ENCODE measurements around the gene COX6A2. TPM values are rescaled to one million over a fixed set of nuclear protein-coding genes. Genes with fewer than 3 reads are reported as not detected.

The COX6A2 gene
- polyA plus RNA-seq, 1 experiment = not detected

GRCh38 chr16:31436221-31437045, 8.3 kb upstream of the COX6A2 start:
- no peaks in the 10 kb centered on the region for H3K27me3 ChIP-seq (ENCODE audit: control insufficient read depth, insufficient read depth, low read length)
- H3K4me3 ChIP-seq (ENCODE audit: low read depth, low read length) = no peak overlapping the region
- DNase-seq (ENCODE audit: low read depth) = no peak
- POLR2A ChIA-PET = no interaction called here
- CTCF ChIA-PET = no interaction called here
- no peak for TF ChIP-seq CTCF (IDR thresholded peaks at IDR 0.05; ENCODE audit: insufficient read depth, low read depth, low read length)
- no peaks in the 10 kb centered on the region for H3K36me3 ChIP-seq (ENCODE audit: control insufficient read depth, insufficient read depth, low read length)

GRCh38 chr16:31435341-31436220, 7.4 kb upstream of the COX6A2 start:
- Histone ChIP-seq H3K4me3 (ENCODE audit: low read depth, low read length) (no peak overlapping the region), H3K27me3 (ENCODE audit: control insufficient read depth, insufficient read depth, low read length) (no peaks in the 10 kb centered on the region), H3K36me3 (ENCODE audit: control insufficient read depth, insufficient read depth, low read length) (no peaks in the 10 kb centered on the region)
- DNase-seq (ENCODE audit: low read depth) = no peak
- ChIA-PET CTCF (interaction anchor here (0.7 kb wide), 1 partner anchor 291 kb away, joined by 3 read pairs; no protein-coding TSS in a partner anchor), POLR2A (no interaction called here)
- no peak for TF ChIP-seq CTCF (IDR thresholded peaks at IDR 0.05; ENCODE audit: insufficient read depth, low read depth, low read length)

- peaks cover 3% of the 10 kb centered on the region; the same call in 1 of the 2 replicates for H3K27me3 ChIP-seq (ENCODE audit: control insufficient read depth, insufficient read depth, low read length)
- H3K4me3 ChIP-seq (ENCODE audit: low read depth, low read length) = no peak overlapping the region
- no peaks in the 10 kb centered on the region for H3K36me3 ChIP-seq (ENCODE audit: control insufficient read depth, insufficient read depth, low read length)
- no peak for TF ChIP-seq CTCF (IDR thresholded peaks at IDR 0.05; ENCODE audit: insufficient read depth, low read depth, low read length)
- ChIA-PET POLR2A (no interaction called here), CTCF (interaction anchor here (0.7 to 1.3 kb wide), 3 partner anchors 9 to 21 kb away, joined by 3 read pairs; partner anchors contain the start of gene ZNF843)
- DNase-seq (ENCODE audit: low read depth) = no peak
Observed at GRCh38 chr16:31430380-31431052, 2.4 kb upstream of the COX6A2 start.

- Histone ChIP-seq H3K27me3 (ENCODE audit: control insufficient read depth, insufficient read depth, low read length) (peaks cover 3% of the 10 kb centered on the region; the same call in 1 of the 2 replicates), H3K36me3 (ENCODE audit: control insufficient read depth, insufficient read depth, low read length) (no peaks in the 10 kb centered on the region), H3K4me3 (ENCODE audit: low read depth, low read length) (no peak overlapping the region)
- CTCF ChIA-PET = interaction anchor here (0.7 kb wide), 1 partner anchor 236 kb away, joined by 3 read pairs; no protein-coding TSS in a partner anchor
- TF ChIP-seq CTCF (IDR thresholded peaks at IDR 0.05; ENCODE audit: insufficient read depth, low read depth, low read length) = no peak
- POLR2A ChIA-PET = no interaction called here
- DNase-seq (ENCODE audit: low read depth) = no peak
Observed at GRCh38 chr16:31429796-31430195, 1.6 kb upstream of the COX6A2 start.

Measured in BJ (cell line).